Measurements from ENCODE around the gene LSAMP.
"Not testable (repeated sequence)": the region's sequence is repeated elsewhere in the genome, so short reads cannot be mapped to it uniquely, and the experiment has no call there.

Gene LSAMP

GRCh38 chr3:116083683-116084082, 361.6 kb downstream of the LSAMP start:
- H3K9ac ChIP-seq (ENCODE audit: low read depth, low read length): no peak overlapping the region
- no peaks in the 10 kb centered on the region for H3K27me3 ChIP-seq (ENCODE audit: control insufficient read depth, insufficient read depth, low read length)
- no peaks in the 10 kb centered on the region for H3K9me3 ChIP-seq (replicated peaks; ENCODE audit: low read length)
- H3K4me2 ChIP-seq (ENCODE audit: low read length): no peak overlapping the region
- no peak overlapping the region for H3K4me3 ChIP-seq (ENCODE audit: low read length)
- no peaks in the 10 kb centered on the region for H3K4me1 ChIP-seq (ENCODE audit: control insufficient read depth, insufficient read depth, low read length)
- H3K36me3 ChIP-seq (ENCODE audit: insufficient read depth, low read length): no peaks in the 10 kb centered on the region

DNA sequence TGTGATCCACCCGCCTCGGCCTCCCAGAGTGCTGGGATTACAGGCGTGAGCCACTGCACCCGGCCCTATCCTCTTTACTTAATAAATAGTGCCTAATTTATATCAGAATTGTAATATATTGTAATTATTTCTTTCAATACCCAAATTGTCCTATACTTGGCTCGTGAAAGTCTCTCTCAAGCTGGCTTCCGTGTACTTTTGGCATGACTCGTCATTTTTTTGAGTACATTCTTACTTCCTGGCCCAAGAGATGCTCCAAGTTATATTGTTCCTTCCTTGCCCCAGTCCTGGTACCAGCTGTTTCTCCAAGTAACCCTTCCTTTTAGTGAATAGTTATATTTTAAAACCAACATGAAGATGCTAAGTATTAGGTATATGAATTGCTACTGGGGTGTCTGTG, 366.7 kb downstream of the LSAMP start:
- H3K9ac ChIP-seq (ENCODE audit: low read depth, low read length): no peak overlapping the region
- no peaks in the 10 kb centered on the region for H3K36me3 ChIP-seq (ENCODE audit: insufficient read depth, low read length)
- H3K4me1 ChIP-seq (ENCODE audit: control insufficient read depth, insufficient read depth, low read length): no peaks in the 10 kb centered on the region
- no peak overlapping the region for H3K4me2 ChIP-seq (ENCODE audit: low read length)
- H3K9me3 ChIP-seq (replicated peaks; ENCODE audit: low read length): no peaks in the 10 kb centered on the region
- no peak overlapping the region for H3K4me3 ChIP-seq (ENCODE audit: low read length)
- H3K27me3 ChIP-seq (ENCODE audit: control insufficient read depth, insufficient read depth, low read length): no peaks in the 10 kb centered on the region

- no peak overlapping the region for H3K4me3 ChIP-seq (ENCODE audit: low read length)
- H3K27me3 ChIP-seq (ENCODE audit: control insufficient read depth, insufficient read depth, low read length): no peaks in the 10 kb centered on the region
- H3K4me1 ChIP-seq (ENCODE audit: control insufficient read depth, insufficient read depth, low read length): no peaks in the 10 kb centered on the region
- H3K9me3 ChIP-seq (replicated peaks; ENCODE audit: low read length): no peaks in the 10 kb centered on the region
- H3K9ac ChIP-seq (ENCODE audit: low read depth, low read length): no peak overlapping the region
- H3K36me3 ChIP-seq (ENCODE audit: insufficient read depth, low read length): no peaks in the 10 kb centered on the region
- no peak overlapping the region for H3K4me2 ChIP-seq (ENCODE audit: low read length)
Measured at GRCh38 chr3:116077557-116077956, 367.7 kb downstream of the LSAMP start.

- Histone ChIP-seq H3K4me2 (ENCODE audit: low read length) (no peak overlapping the region), H3K9me3 (replicated peaks; ENCODE audit: low read length) (no peaks in the 10 kb centered on the region), H3K4me3 (ENCODE audit: low read length) (no peak overlapping the region), H3K27me3 (ENCODE audit: control insufficient read depth, insufficient read depth, low read length) (no peaks in the 10 kb centered on the region), H3K4me1 (ENCODE audit: control insufficient read depth, insufficient read depth, low read length) (no peaks in the 10 kb centered on the region), H3K9ac (ENCODE audit: low read depth, low read length) (no peak overlapping the region), H3K36me3 (ENCODE audit: insufficient read depth, low read length) (no peaks in the 10 kb centered on the region)
Measured at GRCh38 chr3:116077059-116077458, 368.2 kb downstream of the LSAMP start.

GRCh38 chr3:116070516-116071278, 374.6 kb downstream of the LSAMP start:
- H3K36me3 ChIP-seq (ENCODE audit: insufficient read depth, low read length); H3K4me3 ChIP-seq (ENCODE audit: low read length); H3K9me3 ChIP-seq (replicated peaks; ENCODE audit: low read length); H3K9ac ChIP-seq (ENCODE audit: low read depth, low read length); H3K27me3 ChIP-seq (ENCODE audit: control insufficient read depth, insufficient read depth, low read length); H3K4me1 ChIP-seq (ENCODE audit: control insufficient read depth, insufficient read depth, low read length); H3K4me2 ChIP-seq (ENCODE audit: low read length): not testable (repeated sequence)

GRCh38 chr3:116070061-116070460, 375.2 kb downstream of the LSAMP start:
- no peak overlapping the region for H3K4me3 ChIP-seq (ENCODE audit: low read length)
- H3K4me1 ChIP-seq (ENCODE audit: control insufficient read depth, insufficient read depth, low read length): no peaks in the 10 kb centered on the region

GRCh38 chr3:116069024-116069423, 376.3 kb downstream of the LSAMP start:
- Histone ChIP-seq H3K4me2 (ENCODE audit: low read length) (no peak overlapping the region), H3K4me1 (ENCODE audit: control insufficient read depth, insufficient read depth, low read length) (no peaks in the 10 kb centered on the region), H3K9me3 (replicated peaks; ENCODE audit: low read length) (no peaks in the 10 kb centered on the region), H3K27me3 (ENCODE audit: control insufficient read depth, insufficient read depth, low read length) (no peaks in the 10 kb centered on the region), H3K36me3 (ENCODE audit: insufficient read depth, low read length) (no peaks in the 10 kb centered on the region), H3K9ac (ENCODE audit: low read depth, low read length) (no peak overlapping the region), H3K4me3 (ENCODE audit: low read length) (no peak overlapping the region)

More at GRCh38 chr3:116070061-116070460, 375.2 kb downstream of the LSAMP start:
- no peak overlapping the region for H3K4me2 ChIP-seq (ENCODE audit: low read length)
- H3K9me3 ChIP-seq (replicated peaks; ENCODE audit: low read length): no peaks in the 10 kb centered on the region
- H3K27me3 ChIP-seq (ENCODE audit: control insufficient read depth, insufficient read depth, low read length): no peaks in the 10 kb centered on the region
- no peaks in the 10 kb centered on the region for H3K36me3 ChIP-seq (ENCODE audit: insufficient read depth, low read length)
- H3K9ac ChIP-seq (ENCODE audit: low read depth, low read length): no peak overlapping the region

DNA sequence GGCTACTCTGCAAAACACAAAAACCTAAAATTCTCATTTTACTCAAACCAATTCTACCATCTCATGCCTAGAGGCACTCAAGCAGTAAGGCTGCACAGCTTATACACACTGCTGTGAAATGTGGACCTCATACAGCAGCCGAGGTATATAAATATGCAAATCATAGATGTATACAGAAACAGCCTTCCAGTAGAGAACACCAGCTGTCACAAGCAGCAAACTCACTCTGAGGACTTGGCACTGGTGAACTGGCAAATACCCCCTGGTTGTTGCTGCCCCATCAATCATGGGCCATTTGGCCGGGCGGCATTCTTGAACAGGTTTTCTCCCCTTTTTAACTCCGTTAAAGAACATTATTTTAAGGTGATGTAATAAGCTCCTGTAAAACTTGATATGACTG, 378.0 kb downstream of the LSAMP start:
- H3K36me3 ChIP-seq (ENCODE audit: insufficient read depth, low read length): no peaks in the 10 kb centered on the region
- no peak overlapping the region for H3K4me2 ChIP-seq (ENCODE audit: low read length)
- no peak overlapping the region for H3K9ac ChIP-seq (ENCODE audit: low read depth, low read length)
- H3K4me3 ChIP-seq (ENCODE audit: low read length): no peak overlapping the region
- no peaks in the 10 kb centered on the region for H3K4me1 ChIP-seq (ENCODE audit: control insufficient read depth, insufficient read depth, low read length)
- H3K27me3 ChIP-seq (ENCODE audit: control insufficient read depth, insufficient read depth, low read length): no peaks in the 10 kb centered on the region
- H3K9me3 ChIP-seq (replicated peaks; ENCODE audit: low read length): no peaks in the 10 kb centered on the region

GRCh38 chr3:116065501-116065900, 379.8 kb downstream of the LSAMP start:
- no peaks in the 10 kb centered on the region for H3K36me3 ChIP-seq (ENCODE audit: insufficient read depth, low read length)
- no peaks in the 10 kb centered on the region for H3K27me3 ChIP-seq (ENCODE audit: control insufficient read depth, insufficient read depth, low read length)
- H3K4me1 ChIP-seq (ENCODE audit: control insufficient read depth, insufficient read depth, low read length): no peaks in the 10 kb centered on the region
- no peak overlapping the region for H3K9ac ChIP-seq (ENCODE audit: low read depth, low read length)
- H3K4me3 ChIP-seq (ENCODE audit: low read length): no peak overlapping the region
- no peak overlapping the region for H3K4me2 ChIP-seq (ENCODE audit: low read length)
- no peaks in the 10 kb centered on the region for H3K9me3 ChIP-seq (replicated peaks; ENCODE audit: low read length)

GRCh38 chr3:116064646-116065045, 380.6 kb downstream of the LSAMP start:
- Histone ChIP-seq H3K4me1 (ENCODE audit: control insufficient read depth, insufficient read depth, low read length) (peaks cover 6% of the 10 kb centered on the region), H3K9me3 (replicated peaks; ENCODE audit: low read length) (no peaks in the 10 kb centered on the region), H3K27me3 (ENCODE audit: control insufficient read depth, insufficient read depth, low read length) (no peaks in the 10 kb centered on the region), H3K4me3 (ENCODE audit: low read length) (no peak overlapping the region), H3K4me2 (ENCODE audit: low read length) (no peak overlapping the region), H3K36me3 (ENCODE audit: insufficient read depth, low read length) (no peaks in the 10 kb centered on the region), H3K9ac (ENCODE audit: low read depth, low read length) (no peak overlapping the region)

- H3K4me3 ChIP-seq (ENCODE audit: low read length): no peak overlapping the region
- peaks cover 8% of the 10 kb centered on the region for H3K4me1 ChIP-seq (ENCODE audit: control insufficient read depth, insufficient read depth, low read length)
- no peaks in the 10 kb centered on the region for H3K9me3 ChIP-seq (replicated peaks; ENCODE audit: low read length)
- no peak overlapping the region for H3K9ac ChIP-seq (ENCODE audit: low read depth, low read length)
- no peaks in the 10 kb centered on the region for H3K36me3 ChIP-seq (ENCODE audit: insufficient read depth, low read length)
- H3K4me2 ChIP-seq (ENCODE audit: low read length): peak overlapping the region; percentile 8
- H3K27me3 ChIP-seq (ENCODE audit: control insufficient read depth, insufficient read depth, low read length): no peaks in the 10 kb centered on the region
Measured at GRCh38 chr3:116059421-116060096, 385.7 kb downstream of the LSAMP start.

DNA sequence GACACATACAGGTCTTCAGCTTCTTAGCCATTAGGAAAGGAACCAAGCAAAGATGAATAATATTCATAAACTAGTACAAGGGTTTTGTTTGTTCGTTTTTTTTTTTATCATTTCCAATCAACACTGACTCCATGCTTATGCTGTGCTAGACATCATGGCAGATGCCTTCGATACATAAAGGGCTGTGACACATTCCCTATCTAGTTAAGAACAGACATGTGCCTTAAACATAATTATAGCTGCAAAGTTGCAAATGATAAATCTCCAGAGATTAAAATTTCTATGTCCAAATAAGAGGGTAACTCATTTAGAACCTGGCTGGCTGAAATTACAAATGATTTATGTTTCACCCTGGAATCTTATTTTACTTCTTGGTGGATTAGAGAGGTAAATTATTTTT, 386.4 kb downstream of the LSAMP start:
- H3K4me3 ChIP-seq (ENCODE audit: low read length): no peak overlapping the region
- H3K4me2 ChIP-seq (ENCODE audit: low read length): no peak overlapping the region
- H3K9ac ChIP-seq (ENCODE audit: low read depth, low read length): no peak overlapping the region
- H3K27me3 ChIP-seq (ENCODE audit: control insufficient read depth, insufficient read depth, low read length): no peaks in the 10 kb centered on the region
- peaks cover 8% of the 10 kb centered on the region for H3K4me1 ChIP-seq (ENCODE audit: control insufficient read depth, insufficient read depth, low read length)
- no peaks in the 10 kb centered on the region for H3K9me3 ChIP-seq (replicated peaks; ENCODE audit: low read length)
- no peaks in the 10 kb centered on the region for H3K36me3 ChIP-seq (ENCODE audit: insufficient read depth, low read length)
